GM10248 (cell line): Measurements from ENCODE around the gene ASIC2.

ENCODE experiments used
- CTCF ChIA-PET: fragments of 300-600 bp; sonication (Branson Sonifier 250); formaldehyde crosslinking; extraction: SDS; loops from one replicate; lab custom pipeline; 2021; ENCODE audit warnings: antibody characterized with exemption; lab: Yijun Ruan, JAX
- POLR2A ChIA-PET: fragments of 350-650 bp; sonication (Branson Sonifier 250); formaldehyde crosslinking; extraction: SDS; loops from one replicate; lab custom pipeline; 2020; ENCODE audit warnings: antibody characterized with exemption; lab: Yijun Ruan, JAX
- DNase-seq: peaks from one replicate; pipeline ENCODE4 v3.0.0; 2012; ENCODE audit errors: extremely low spot score
- TF ChIP-seq, protein P1 (sequence below): IDR thresholded peaks from 2 replicates; pipeline ENCODE4 v1.5.1; 2012; ENCODE audit warnings: mild to moderate bottlenecking, low read depth; ENCODE audit errors: extremely low read depth, missing control alignments, control extremely low read depth

Gene ASIC2

DNA sequence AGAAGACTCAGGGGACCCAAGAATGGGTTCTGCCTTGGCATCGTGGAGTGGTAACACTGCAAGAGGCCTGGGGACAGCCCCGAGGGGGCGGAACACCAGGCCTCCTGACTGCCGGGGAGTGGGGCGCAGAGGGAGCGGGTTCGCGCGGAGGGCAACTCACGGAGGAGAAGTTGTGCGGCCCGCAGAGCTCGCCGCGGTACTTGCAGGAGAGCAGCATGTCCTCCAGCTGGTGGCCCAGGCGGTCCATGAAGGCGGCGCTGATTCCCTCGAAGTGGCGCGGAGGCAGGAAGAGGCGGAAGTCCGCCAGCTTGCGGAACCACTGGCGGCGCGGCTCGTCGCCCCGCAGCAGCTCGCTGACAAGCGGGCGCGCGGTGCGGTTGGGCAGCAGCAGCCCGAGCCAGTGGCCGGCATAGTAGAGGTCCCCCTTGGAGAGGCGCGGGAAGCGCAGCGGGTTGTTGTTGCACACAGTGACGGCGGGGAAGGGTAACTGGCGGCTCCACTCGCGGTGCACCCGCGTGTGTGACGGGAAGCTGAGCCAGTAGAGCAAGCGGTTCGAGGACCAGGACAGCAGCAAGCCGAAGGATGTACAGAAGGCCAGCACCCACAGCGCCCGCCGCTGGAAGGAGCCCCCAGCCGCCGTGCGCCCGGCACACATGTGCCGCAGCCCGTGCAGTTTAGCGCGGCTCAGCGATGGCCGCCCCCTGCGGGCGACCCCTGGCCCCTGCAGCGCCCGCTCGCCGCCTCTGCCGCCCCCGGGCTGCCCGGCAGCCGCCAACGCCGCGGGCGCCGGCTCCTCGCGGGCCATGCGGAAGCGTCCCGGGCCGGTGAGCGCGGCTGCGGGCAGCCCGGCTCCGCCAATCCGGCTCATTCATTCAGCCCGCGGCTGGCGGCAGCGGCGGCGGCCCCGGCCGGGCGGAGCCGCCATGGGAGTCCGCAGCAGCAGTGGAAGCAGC lies 1.6 kb downstream of the ASIC2 start:
- POLR2A ChIA-PET, result no interaction called here
- CTCF ChIA-PET, result no interaction called here
- DNase-seq, result no peak
- TF ChIP-seq, protein P1, sequence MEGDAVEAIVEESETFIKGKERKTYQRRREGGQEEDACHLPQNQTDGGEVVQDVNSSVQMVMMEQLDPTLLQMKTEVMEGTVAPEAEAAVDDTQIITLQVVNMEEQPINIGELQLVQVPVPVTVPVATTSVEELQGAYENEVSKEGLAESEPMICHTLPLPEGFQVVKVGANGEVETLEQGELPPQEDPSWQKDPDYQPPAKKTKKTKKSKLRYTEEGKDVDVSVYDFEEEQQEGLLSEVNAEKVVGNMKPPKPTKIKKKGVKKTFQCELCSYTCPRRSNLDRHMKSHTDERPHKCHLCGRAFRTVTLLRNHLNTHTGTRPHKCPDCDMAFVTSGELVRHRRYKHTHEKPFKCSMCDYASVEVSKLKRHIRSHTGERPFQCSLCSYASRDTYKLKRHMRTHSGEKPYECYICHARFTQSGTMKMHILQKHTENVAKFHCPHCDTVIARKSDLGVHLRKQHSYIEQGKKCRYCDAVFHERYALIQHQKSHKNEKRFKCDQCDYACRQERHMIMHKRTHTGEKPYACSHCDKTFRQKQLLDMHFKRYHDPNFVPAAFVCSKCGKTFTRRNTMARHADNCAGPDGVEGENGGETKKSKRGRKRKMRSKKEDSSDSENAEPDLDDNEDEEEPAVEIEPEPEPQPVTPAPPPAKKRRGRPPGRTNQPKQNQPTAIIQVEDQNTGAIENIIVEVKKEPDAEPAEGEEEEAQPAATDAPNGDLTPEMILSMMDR, result no peak

- DNase-seq, result no peak
- CTCF ChIA-PET, result no interaction called here
- TF ChIP-seq, protein P1, result no peak
- POLR2A ChIA-PET, result no interaction called here
These were observed 2.8 kb downstream of the ASIC2 start for GRCh38 chr17:33290253-33290652.

DNA sequence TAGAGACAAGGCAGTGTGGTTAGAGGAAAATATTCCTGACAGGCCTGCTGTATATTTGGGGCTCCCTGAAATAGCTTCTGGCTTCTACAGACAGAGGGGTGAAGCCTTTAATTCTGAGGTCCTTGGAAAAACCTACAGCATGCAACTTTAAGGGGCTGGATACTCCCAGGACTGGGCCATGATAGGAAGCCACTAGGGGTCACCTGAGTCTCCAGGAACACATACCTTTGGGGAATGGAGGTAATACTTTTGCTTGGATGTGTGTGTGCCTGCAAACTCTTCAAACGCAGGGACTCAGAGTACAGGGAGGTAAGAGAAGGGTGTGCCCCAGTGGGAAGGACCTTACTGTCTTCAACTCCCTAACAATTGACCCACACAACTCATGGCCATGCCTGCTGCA lies 4.1 kb downstream of the ASIC2 start:
- ChIA-PET POLR2A (no interaction called here), CTCF (no interaction called here)
- DNase-seq, result no peak
- TF ChIP-seq, protein P1, result no peak

- CTCF ChIA-PET, result interaction anchor here (0.7 to 1.4 kb wide), 2 partner anchors 8 to 238 kb away, joined by 3 read pairs; no protein-coding TSS in a partner anchor
These were observed 5.9 kb downstream of the ASIC2 start for GRCh38 chr17:33287096-33287725.

GRCh38 chr17:33285413-33285812 lies 7.7 kb downstream of the ASIC2 start:
- ChIA-PET POLR2A (no interaction called here), CTCF (no interaction called here)
- no peak for DNase-seq
- TF ChIP-seq, protein P1, result no peak

More at GRCh38 chr17:33287096-33287725, 5.9 kb downstream of the ASIC2 start:
- no peak for DNase-seq
- TF ChIP-seq, protein P1, result no peak
- POLR2A ChIA-PET, result no interaction called here

- ChIA-PET POLR2A (no interaction called here), CTCF (no interaction called here)
- TF ChIP-seq, protein P1, result no peak
- no peak for DNase-seq
These were observed 9.1 kb downstream of the ASIC2 start for GRCh38 chr17:33284022-33284421.
